ENCODE results near the gene SPDYE3. TPM values are rescaled to one million over a fixed set of nuclear protein-coding genes. Genes with fewer than 3 reads are reported as not detected.
A peak's percentile ranks its signal among the peaks of the same experiment; 100 is the strongest.

SPDYE3 gene
- total and polyA plus RNA-seq, 2 of the 13 experiments (the other 11 are each of a cell fraction or from before 2014, with no cell fraction given): not detected

GRCh38 chr7:100271716-100272537, 35.6 kb upstream of the SPDYE3 start (continued):
- TF ChIP-seq SP1 (IDR thresholded peaks at IDR 0.05) (no peak), SP1 (CRISPR knock-in tag; IDR thresholded peaks at IDR 0.05) (no peak), ZBTB7B (CRISPR knock-in tag; IDR thresholded peaks at IDR 0.05) (no peak), STAT6 (CRISPR knock-in tag; IDR thresholded peaks at IDR 0.05; ENCODE audit: borderline replicate concordance) (no peak), ZNF567 (CRISPR knock-in tag; IDR thresholded peaks at IDR 0.05; ENCODE audit: borderline replicate concordance) (0 out of 2 replicates have a peak, but pooled peaks have one; percentile 60), MLXIP (CRISPR knock-in tag; IDR thresholded peaks at IDR 0.05; ENCODE audit: borderline replicate concordance) (no peak), POLR2A (IDR thresholded peaks at IDR 0.05; ENCODE audit: insufficient read depth in 1 of 2, low read depth in 2 of 2, low read length in 2 of 2) (peak in 1 of 2 experiments; percentile 25; a peak in 1 of 4 replicates), ZNF124 (CRISPR knock-in tag; IDR thresholded peaks at IDR 0.05) (no peak), KDM1A (CRISPR knock-in tag; IDR thresholded peaks at IDR 0.05) (no peak), ZIK1 (CRISPR knock-in tag; IDR thresholded peaks at IDR 0.05; ENCODE audit: borderline replicate concordance, low read depth) (0 out of 2 replicates have a peak, but pooled peaks have one; percentile 33), ZNF709 (CRISPR knock-in tag; IDR thresholded peaks at IDR 0.05) (0 out of 2 replicates have a peak, but pooled peaks have one; percentile 22), FOXP4 (CRISPR knock-in tag; IDR thresholded peaks at IDR 0.05) (no peak), ZNF570 (CRISPR knock-in tag; IDR thresholded peaks at IDR 0.05; ENCODE audit: borderline replicate concordance) (no peak), ZNF558 (CRISPR knock-in tag; IDR thresholded peaks at IDR 0.05; ENCODE audit: borderline replicate concordance) (no peak), HNRNPK (IDR thresholded peaks at IDR 0.05; ENCODE audit: low read depth, low read length, poor library complexity, severe bottlenecking) (peak; percentile 58), MXD1 (CRISPR knock-in tag; IDR thresholded peaks at IDR 0.05) (0 out of 2 replicates have a peak, but pooled peaks have one; percentile 46), TIGD3 (CRISPR knock-in tag; IDR thresholded peaks at IDR 0.05; ENCODE audit: borderline replicate concordance) (no peak), MBD4 (IDR thresholded peaks at IDR 0.05; ENCODE audit: borderline replicate concordance, low read length) (no peak), RFX1 (IDR thresholded peaks at IDR 0.05) (no peak), HNRNPLL (IDR thresholded peaks at IDR 0.05; ENCODE audit: low read depth, low read length, poor library complexity, severe bottlenecking) (peak; percentile 78)

Data from HepG2 (cell line).